Measurements from ENCODE around the gene SLC6A9.

SLC6A9 gene

GRCh38 chr1:44040846-44041245, 9.6 kb upstream of the SLC6A9 start:
- no peak overlapping the region for H3K4me3 ChIP-seq (ENCODE audit: low read depth, low read length)
- no peak for TF ChIP-seq CTCF (IDR thresholded peaks at IDR 0.05; ENCODE audit: borderline replicate concordance, insufficient read depth, low read depth, low read length)

GRCh38 chr1:44040418-44040817, 9.2 kb upstream of the SLC6A9 start:
- no peak overlapping the region for H3K4me3 ChIP-seq (ENCODE audit: low read depth, low read length)
- TF ChIP-seq CTCF (IDR thresholded peaks at IDR 0.05; ENCODE audit: borderline replicate concordance, insufficient read depth, low read depth, low read length), result no peak

GRCh38 chr1:44038876-44039657, 7.8 kb upstream of the SLC6A9 start:
- H3K4me3 ChIP-seq (ENCODE audit: low read depth, low read length), result no peak overlapping the region
- no peak for TF ChIP-seq CTCF (IDR thresholded peaks at IDR 0.05; ENCODE audit: borderline replicate concordance, insufficient read depth, low read depth, low read length)

GRCh38 chr1:44037154-44037553, 5.9 kb upstream of the SLC6A9 start:
- no peak for TF ChIP-seq CTCF (IDR thresholded peaks at IDR 0.05; ENCODE audit: borderline replicate concordance, insufficient read depth, low read depth, low read length)
- no peak overlapping the region for H3K4me3 ChIP-seq (ENCODE audit: low read depth, low read length)

- TF ChIP-seq CTCF (IDR thresholded peaks at IDR 0.05; ENCODE audit: borderline replicate concordance, insufficient read depth, low read depth, low read length), result peak; percentile 83
- H3K4me3 ChIP-seq (ENCODE audit: low read depth, low read length), result no peak overlapping the region
Measured at GRCh38 chr1:44036409-44037139, 5.3 kb upstream of the SLC6A9 start.

GRCh38 chr1:44035726-44036408, 4.6 kb upstream of the SLC6A9 start:
- no peak for TF ChIP-seq CTCF (IDR thresholded peaks at IDR 0.05; ENCODE audit: borderline replicate concordance, insufficient read depth, low read depth, low read length)

More at GRCh38 chr1:44035726-44036408, 4.6 kb upstream of the SLC6A9 start:
- no peak overlapping the region for H3K4me3 ChIP-seq (ENCODE audit: low read depth, low read length)

Measured in GM12875 (cell line).